ENCODE results near the gene ASF1B.

- TF ChIP-seq CTCF (conservative IDR thresholded peaks at IDR 0.05 in 1 of 2, IDR thresholded peaks at IDR 0.05 in 1 of 2; ENCODE audit: extremely low read depth in 1 of 2, insufficient read depth in 1 of 2, low read depth in 1 of 2, low read length in 2 of 2): no peak
- no peak for TF ChIP-seq EZH2 (IDR thresholded peaks at IDR 0.05; ENCODE audit: borderline replicate concordance, low read length)
Measured at GRCh38 chr19:14152713-14153112, 16.3 kb upstream of the ASF1B start.
